Activated naive CD4-positive, alpha-beta T cell treated with anti-CD3 and anti-CD28 coated beads for 36 hours (primary cell): ENCODE data around the gene CTAGE4. TPM values are rescaled to one million over a fixed set of nuclear protein-coding genes. Genes with fewer than 3 reads are reported as not detected.
"Not testable (repeated sequence)": the region's sequence is repeated elsewhere in the genome, so short reads cannot be mapped to it uniquely, and the experiment has no call there.

Experiments used
- CTCF ChIA-PET: fragments of 350-600 bp; sonication (Branson Sonifier 250); formaldehyde crosslinking; loops from one replicate; lab custom pipeline; 2021; ENCODE audit warnings: antibody characterized with exemption; lab: Charles Lee
- DNase-seq: peaks from one replicate; pipeline ENCODE4 v3.0.0-alpha.2; 2020
- H3K27ac Mint-ChIP-seq: one replicate; pipeline ENCODE4 v1.8.0; 2021; ENCODE audit warnings: mild to moderate bottlenecking, mixed read lengths
- H3K27me3 Mint-ChIP-seq: one replicate; pipeline ENCODE4 v1.8.0; 2021; ENCODE audit warnings: low read depth, mixed read lengths
- H3K36me3 Mint-ChIP-seq: one replicate; pipeline ENCODE4 v1.8.0; 2021; ENCODE audit warnings: low read depth, mixed read lengths
- H3K4me1 Mint-ChIP-seq: one replicate; pipeline ENCODE4 v1.8.0; 2021; ENCODE audit warnings: low read depth, mixed read lengths
- H3K4me3 Mint-ChIP-seq: one replicate; pipeline ENCODE4 v1.8.0; 2021; ENCODE audit warnings: mild to moderate bottlenecking, moderate library complexity, mixed read lengths
- H3K9me3 Mint-ChIP-seq: one replicate; pipeline ENCODE4 v1.8.0; 2021; ENCODE audit warnings: mixed read lengths
- intact Hi-C: fragments of 100-400 bp; cut with micrococcal nuclease; formaldehyde crosslinking; loops from one replicate; pipeline ENCODE4 v1.15.1; 2023
- total RNA-seq, 2 experiments: library from RNA; stranded (reverse); gene quantifications; one replicate each; pipeline ENCODE4 v1.2.3, GENCODE V29; 2021

The CTAGE4 gene
- total RNA-seq, 2 experiments from 2014 or later = 1.5 to 2.2 TPM

DNA sequence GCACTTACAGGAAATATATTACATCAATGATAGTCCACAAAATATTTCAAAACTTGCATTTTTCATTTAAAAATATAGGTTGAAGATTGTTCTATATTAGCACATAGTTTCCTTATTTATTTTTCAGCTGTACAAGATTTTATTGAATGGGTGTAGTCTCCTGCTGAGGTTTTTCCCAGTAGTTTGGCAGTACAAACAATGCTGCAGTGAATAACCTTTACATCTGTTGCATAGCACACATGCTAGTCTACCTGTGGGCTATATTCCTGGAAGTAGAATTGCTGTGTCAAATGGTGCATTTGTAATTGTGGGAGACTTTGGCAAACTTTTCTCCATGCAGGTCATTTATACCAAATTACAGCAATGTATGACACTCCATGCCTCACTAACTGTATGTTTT is 37.3 kb downstream of the CTAGE4 start:
- CTCF ChIA-PET, H3K27me3 Mint-ChIP-seq: not testable (repeated sequence)

GRCh38 chr7:144223675-144224074 is 40.4 kb downstream of the CTAGE4 start:
- H3K36me3 Mint-ChIP-seq, DNase-seq, H3K4me3 Mint-ChIP-seq: not testable (repeated sequence)

More for the DNA sequence above, 37.3 kb downstream of the CTAGE4 start:
- H3K36me3 Mint-ChIP-seq, H3K9me3 Mint-ChIP-seq, H3K27ac Mint-ChIP-seq, H3K4me1 Mint-ChIP-seq, H3K4me3 Mint-ChIP-seq, intact Hi-C loops, DNase-seq: not testable (repeated sequence)

DNA sequence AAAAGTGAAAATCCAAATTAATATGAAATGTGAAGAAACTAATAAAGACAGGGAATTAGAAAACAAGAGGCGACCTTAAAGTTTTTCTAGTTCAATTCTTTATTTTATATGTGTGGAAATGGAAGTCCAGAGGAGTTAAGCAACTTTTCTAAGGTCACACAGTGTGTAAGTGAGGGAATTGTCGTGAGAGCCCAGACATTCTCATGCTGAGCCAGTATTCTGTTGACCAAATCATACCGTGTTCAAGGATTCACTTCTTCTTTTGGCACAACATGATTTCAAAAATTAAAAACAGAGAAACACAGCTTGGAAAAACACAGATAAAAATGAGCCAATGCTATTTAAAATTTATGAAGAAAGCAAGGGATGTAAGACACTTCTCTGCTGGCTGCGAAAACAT is 43.6 kb downstream of the CTAGE4 start:
- H3K27ac Mint-ChIP-seq, H3K4me3 Mint-ChIP-seq, H3K36me3 Mint-ChIP-seq, H3K4me1 Mint-ChIP-seq, H3K27me3 Mint-ChIP-seq, CTCF ChIA-PET, H3K9me3 Mint-ChIP-seq, intact Hi-C loops, DNase-seq: not testable (repeated sequence)

More at GRCh38 chr7:144223675-144224074, 40.4 kb downstream of the CTAGE4 start:
- H3K4me1 Mint-ChIP-seq, H3K27me3 Mint-ChIP-seq, CTCF ChIA-PET, H3K27ac Mint-ChIP-seq, H3K9me3 Mint-ChIP-seq, intact Hi-C loops: not testable (repeated sequence)

DNA sequence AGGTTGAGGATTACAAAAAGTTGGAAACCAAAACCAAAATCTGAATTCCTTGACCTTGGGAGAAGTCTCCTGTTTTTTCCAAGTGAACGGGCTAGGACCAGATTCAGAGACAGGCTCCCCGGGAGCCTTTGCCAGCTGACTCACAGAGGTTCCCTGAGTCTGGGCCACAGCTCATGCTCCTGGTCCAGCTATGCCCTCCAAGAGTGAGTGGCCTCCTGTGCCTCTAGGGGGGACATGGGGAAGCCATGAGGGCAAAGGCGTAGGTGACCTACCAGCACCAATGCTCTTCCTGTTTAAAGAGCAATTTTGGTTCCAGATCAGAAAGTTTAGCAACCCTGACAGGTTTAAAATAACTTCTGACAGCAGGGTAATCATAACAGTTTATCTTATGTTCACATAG is 45.5 kb downstream of the CTAGE4 start:
- CTCF ChIA-PET, intact Hi-C loops, H3K36me3 Mint-ChIP-seq, H3K27me3 Mint-ChIP-seq, H3K27ac Mint-ChIP-seq, H3K4me3 Mint-ChIP-seq, DNase-seq, H3K9me3 Mint-ChIP-seq, H3K4me1 Mint-ChIP-seq: not testable (repeated sequence)

DNA sequence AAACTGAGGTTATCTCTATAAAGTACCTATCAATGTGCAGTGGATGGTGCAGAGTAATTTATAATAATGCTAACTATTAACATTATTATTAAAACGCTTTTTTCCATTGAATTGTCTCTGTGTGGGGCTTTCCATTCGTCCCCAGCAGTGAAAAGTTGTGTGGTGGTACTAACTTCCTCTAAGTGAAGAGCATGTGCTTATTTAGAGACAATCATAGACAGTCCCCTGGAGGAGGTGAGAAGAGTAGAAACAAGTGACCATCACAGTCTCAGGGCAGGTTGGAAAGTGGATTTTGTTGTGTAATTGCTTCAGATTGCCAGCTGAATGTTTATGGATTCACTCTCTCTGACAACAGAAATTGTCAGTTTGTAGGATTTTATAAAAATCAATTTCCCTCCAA is 47.8 kb downstream of the CTAGE4 start:
- CTCF ChIA-PET, H3K9me3 Mint-ChIP-seq, H3K27ac Mint-ChIP-seq, H3K4me1 Mint-ChIP-seq, DNase-seq, H3K36me3 Mint-ChIP-seq, intact Hi-C loops, H3K27me3 Mint-ChIP-seq, H3K4me3 Mint-ChIP-seq: not testable (repeated sequence)

DNA sequence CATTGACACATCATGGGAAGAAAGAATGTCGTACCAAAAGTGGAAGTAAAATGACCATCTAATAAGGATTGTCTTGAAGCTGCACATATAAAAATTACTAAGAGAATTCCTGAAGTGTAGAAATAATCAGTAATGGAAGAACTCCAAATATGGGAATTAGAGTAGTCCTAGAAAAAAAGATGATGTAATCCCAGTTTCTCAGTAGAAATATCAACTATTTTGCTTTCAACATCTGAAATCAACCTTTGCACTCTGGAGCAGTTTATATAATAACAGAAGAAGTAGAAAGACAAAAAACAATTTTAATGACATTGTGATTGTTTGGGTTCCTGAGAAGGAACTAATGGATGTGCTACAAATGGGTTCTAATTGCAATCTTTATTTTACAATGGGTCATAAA is 49.8 kb downstream of the CTAGE4 start:
- H3K4me3 Mint-ChIP-seq, H3K9me3 Mint-ChIP-seq, DNase-seq, H3K36me3 Mint-ChIP-seq, CTCF ChIA-PET, intact Hi-C loops, H3K27ac Mint-ChIP-seq, H3K4me1 Mint-ChIP-seq, H3K27me3 Mint-ChIP-seq: not testable (repeated sequence)

Other genes with a start within 250 kb of the CTAGE4 start
- gene OR2F2, start 248.2 kb upstream of the CTAGE4 start, total RNA-seq = not detected
- gene OR2F1, start 228.6 kb upstream of the CTAGE4 start, total RNA-seq = not detected
- not detected for gene OR6B1, start 183.1 kb upstream of the CTAGE4 start, total RNA-seq
- gene OR2A5, start 134.5 kb upstream of the CTAGE4 start, total RNA-seq = not detected
- not detected for gene OR2A25, start 113.7 kb upstream of the CTAGE4 start, total RNA-seq
- gene OR2A12, start 97.2 kb upstream of the CTAGE4 start, total RNA-seq = not detected
- not detected for gene OR2A2, start 73.9 kb upstream of the CTAGE4 start, total RNA-seq
- gene OR2A14, start 60.3 kb upstream of the CTAGE4 start, total RNA-seq = not detected
- gene ARHGEF35, start 12.4 kb downstream of the CTAGE4 start, total RNA-seq = 1 to 10 TPM; 6.5 to 7.6 TPM
- gene OR2A42, start 56.1 kb downstream of the CTAGE4 start, total RNA-seq = not detected
- 1 to 10 TPM; 1.2 to 1.6 TPM for gene OR2A7, start 81.3 kb downstream of the CTAGE4 start, total RNA-seq
- gene CTAGE8, start 85.8 kb downstream of the CTAGE4 start, total RNA-seq = 1 to 10 TPM; 1.3 to 1.5 TPM
- gene OR2A1, start 129.0 kb downstream of the CTAGE4 start, total RNA-seq = not detected
- 10 to 100 TPM; 15.4 to 17.6 TPM for gene ARHGEF5, start 171.9 kb downstream of the CTAGE4 start, total RNA-seq
- not detected for gene NOBOX, start 220.2 kb downstream of the CTAGE4 start, total RNA-seq